ENCODE measurements around the gene TRAPPC2.
"Not testable (repeated sequence)": the region's sequence is repeated elsewhere in the genome, so short reads cannot be mapped to it uniquely, and the experiment has no call there.

Gene TRAPPC2

GRCh38 chrX:13748486-13748885 lies 14.1 kb upstream of the TRAPPC2 start:
- no peak for DNase-seq (ENCODE audit: low read depth in 1 of 2, low spot score in 1 of 2)

- DNase-seq (ENCODE audit: low read depth in 1 of 2, low spot score in 1 of 2): no peak
These were observed 13.4 kb upstream of the TRAPPC2 start for GRCh38 chrX:13747836-13748235.

- DNase-seq (ENCODE audit: low read depth in 1 of 2, low spot score in 1 of 2): no peak
These were observed 8.2 kb upstream of the TRAPPC2 start for GRCh38 chrX:13742397-13743176.

- DNase-seq (ENCODE audit: low read depth in 1 of 2, low spot score in 1 of 2): no peak
These were observed 7.3 kb upstream of the TRAPPC2 start for GRCh38 chrX:13741695-13742094.

- no peak for DNase-seq (ENCODE audit: low read depth in 1 of 2, low spot score in 1 of 2)
These were observed 914 bp downstream of the TRAPPC2 start for GRCh38 chrX:13733506-13733905.

- DNase-seq (ENCODE audit: low read depth in 1 of 2, low spot score in 1 of 2): no peak
These were observed 2.0 kb downstream of the TRAPPC2 start for GRCh38 chrX:13732246-13733067.

GRCh38 chrX:13730523-13730922 lies 3.9 kb downstream of the TRAPPC2 start:
- not testable (repeated sequence) for DNase-seq (ENCODE audit: low read depth in 1 of 2, low spot score in 1 of 2)

- not testable (repeated sequence) for DNase-seq (ENCODE audit: low read depth in 1 of 2, low spot score in 1 of 2)
These were observed 7.8 kb downstream of the TRAPPC2 start for GRCh38 chrX:13726583-13726982.

- peak in 1 of 2 donors; percentile 24 for DNase-seq (ENCODE audit: low read depth in 1 of 2, low spot score in 1 of 2)
These were observed 9.5 kb downstream of the TRAPPC2 start for GRCh38 chrX:13724878-13725277.

- DNase-seq (ENCODE audit: low read depth in 1 of 2, low spot score in 1 of 2): no peak
These were observed 12.5 kb downstream of the TRAPPC2 start for GRCh38 chrX:13721819-13722519.

- no peak for DNase-seq (ENCODE audit: low read depth in 1 of 2, low spot score in 1 of 2)
These were observed 13.0 kb downstream of the TRAPPC2 start for GRCh38 chrX:13721371-13721770.

- DNase-seq (ENCODE audit: low read depth in 1 of 2, low spot score in 1 of 2): no peak
These were observed 15.1 kb downstream of the TRAPPC2 start for GRCh38 chrX:13719192-13719856.

GRCh38 chrX:13717700-13718472 lies 16.5 kb downstream of the TRAPPC2 start:
- no peak for DNase-seq (ENCODE audit: low read depth in 1 of 2, low spot score in 1 of 2)

- peak in 1 of 2 donors; percentile 1 for DNase-seq (ENCODE audit: low read depth in 1 of 2, low spot score in 1 of 2)
These were observed 17.5 kb downstream of the TRAPPC2 start for GRCh38 chrX:13716905-13717304.

GRCh38 chrX:13716455-13716854 lies 18.0 kb downstream of the TRAPPC2 start:
- DNase-seq (ENCODE audit: low read depth in 1 of 2, low spot score in 1 of 2): no peak

- DNase-seq (ENCODE audit: low read depth in 1 of 2, low spot score in 1 of 2): no peak
These were observed 23.3 kb downstream of the TRAPPC2 start for GRCh38 chrX:13711141-13711540.

- no peak for DNase-seq (ENCODE audit: low read depth in 1 of 2, low spot score in 1 of 2)
These were observed 30.8 kb downstream of the TRAPPC2 start for GRCh38 chrX:13703589-13703988.

- no peak for DNase-seq (ENCODE audit: low read depth in 1 of 2, low spot score in 1 of 2)
These were observed 31.3 kb downstream of the TRAPPC2 start for GRCh38 chrX:13703135-13703534.

GRCh38 chrX:13702111-13702789 lies 32.2 kb downstream of the TRAPPC2 start:
- DNase-seq (ENCODE audit: low read depth in 1 of 2, low spot score in 1 of 2): no peak

GRCh38 chrX:13700380-13700779 lies 34.0 kb downstream of the TRAPPC2 start:
- DNase-seq (ENCODE audit: low read depth in 1 of 2, low spot score in 1 of 2): no peak

Data from stimulated activated CD4-positive, alpha-beta T cell treated with anti-CD3 and anti-CD28 coated beads, Interleukin-15, amount 100 ng/mL, for 1 hour (primary cell).